SK-N-SH (cell line): ENCODE results near the gene KRTAP10-7. TPM values are rescaled to one million over a fixed set of nuclear protein-coding genes. Genes with fewer than 3 reads are reported as not detected.

Experiments
- CTCF ChIA-PET: fragments of 300-600, 350-600 bp; formaldehyde crosslinking; extraction: SDS; loops from one replicate; lab custom pipeline; 2021; lab: Yijun Ruan, JAX
- POLR2A ChIA-PET: fragments of 350-600 bp; sonication (Branson Sonifier 250); formaldehyde crosslinking; extraction: SDS; loops from one replicate; lab custom pipeline; 2020; ENCODE audit warnings: antibody characterized with exemption, inconsistent platforms; lab: Yijun Ruan, JAX
- DNase-seq: peaks from one replicate; pipeline ENCODE4 v3.0.0; 2012
- H2AFZ ChIP-seq: fragments of 200-600 bp; sonication (generic); 2 replicates; pipeline ENCODE4 v1.8.1; 2016; ENCODE audit warnings: antibody characterized with exemption, mild to moderate bottlenecking, low read depth
- H3F3A ChIP-seq: fragments of 200-600 bp; sonication (generic); replicated peaks from 2 replicates; pipeline ENCODE3; 2016; ENCODE audit warnings: antibody characterized with exemption, mild to moderate bottlenecking; ENCODE audit not compliant: insufficient read depth
- H3K27ac ChIP-seq, 2 experiments: fragments of 200-500 bp in 1 of 2; fragments of 200-600 bp in 1 of 2; sonication (Bioruptor generic) in 1 of 2; sonication (generic), shearing (Covaris generic) in 1 of 2; 2 replicates each; pipeline versions ENCODE4 v1.5.1 to v1.6.1; 2014 to 2016; ENCODE audit warnings: low read depth in 2 of 2, inconsistent platforms in 1 of 2, low read length in 1 of 2, mild to moderate bottlenecking in 1 of 2, mixed read lengths in 1 of 2
- H3K27me3 ChIP-seq: fragments of 200-600 bp; sonication (generic), shearing (Covaris generic); 2 replicates; pipeline ENCODE4 v1.6.1; 2016; ENCODE audit warnings: mixed run types; ENCODE audit not compliant: insufficient read depth
- H3K36me3 ChIP-seq, 2 experiments: fragments of 200-500 bp in 1 of 2; fragments of 200-600 bp in 1 of 2; sonication (Bioruptor generic) in 1 of 2; sonication (generic) in 1 of 2; replicated peaks in 1 of 2; 2 replicates each; pipeline versions ENCODE3 to v1.5.1; 2014 to 2016; ENCODE audit warnings: low read length in 1 of 2, mild to moderate bottlenecking in 1 of 2; ENCODE audit not compliant: insufficient read depth in 2 of 2, control insufficient read depth in 1 of 2
- H3K4me1 ChIP-seq, 2 experiments: fragments of 200-500 bp in 1 of 2; fragments of 200-600 bp in 1 of 2; sonication (Bioruptor generic) in 1 of 2; sonication (generic), shearing (Covaris generic) in 1 of 2; 2 replicates each; pipeline versions ENCODE4 v1.5.1 to v1.6.1; 2014 to 2016; ENCODE audit warnings: low read depth in 1 of 2, low read length in 1 of 2, mixed run types in 1 of 2; ENCODE audit not compliant: insufficient read depth in 2 of 2, control insufficient read depth in 1 of 2
- H3K4me2 ChIP-seq: fragments of 200-600 bp; sonication (generic), shearing (Covaris generic); 2 replicates; pipeline ENCODE4 v1.6.1; 2017; ENCODE audit warnings: mixed run types
- H3K4me3 ChIP-seq, 2 experiments: fragments of 200-500 bp in 1 of 2; fragments of 200-600 bp in 1 of 2; sonication (Bioruptor generic) in 1 of 2; sonication (generic), shearing (Covaris generic) in 1 of 2; 2 replicates each; pipeline versions ENCODE4 v1.5.1 to v1.8.1; 2014 to 2016; ENCODE audit warnings: low read depth in 2 of 2, inconsistent platforms in 1 of 2, low read length in 1 of 2, mild to moderate bottlenecking in 1 of 2, mixed read lengths in 1 of 2, moderate library complexity in 1 of 2
- H3K79me2 ChIP-seq: fragments of 200-600 bp; sonication (generic); 2 replicates; pipeline ENCODE4 v1.8.1; 2017; ENCODE audit warnings: mild to moderate bottlenecking; ENCODE audit not compliant: insufficient read depth
- H3K9ac ChIP-seq: fragments of 200-600 bp; sonication (generic); 2 replicates; pipeline ENCODE4 v1.6.1; 2017; ENCODE audit warnings: mixed run types
- H3K9me2 ChIP-seq: fragments of 200-600 bp; sonication (generic); 2 replicates; pipeline ENCODE4 v1.6.1; 2017; ENCODE audit warnings: mixed run types
- H3K9me3 ChIP-seq: fragments of 200-600 bp; sonication (generic); 2 replicates; pipeline ENCODE4 v1.6.1; 2017; ENCODE audit warnings: mixed run types, mild to moderate bottlenecking, moderate library complexity
- H4K20me1 ChIP-seq: fragments of 200-600 bp; sonication (generic); 2 replicates; pipeline ENCODE4 v1.6.1; 2017; ENCODE audit warnings: mild to moderate bottlenecking, mixed run types; ENCODE audit not compliant: insufficient read depth
- CHD2 ChIP-seq: fragments of 150-350 bp; IDR thresholded peaks from 2 replicates; pipeline ENCODE4 v1.6.1; 2018; ENCODE audit warnings: low read length; ENCODE audit not compliant: partially characterized antibody
- ELF1 ChIP-seq: IDR thresholded peaks from 2 replicates; pipeline ENCODE4 v1.4.0; 2012
- FOSL2 ChIP-seq: IDR thresholded peaks from 2 replicates; pipeline ENCODE4 v1.4.0; 2012; ENCODE audit warnings: low read depth, mild to moderate bottlenecking, moderate library complexity, borderline replicate concordance
- FOXM1 ChIP-seq: IDR thresholded peaks from 2 replicates; pipeline ENCODE4 v1.4.0; 2012; ENCODE audit warnings: low read depth, mild to moderate bottlenecking
- GABPA ChIP-seq: IDR thresholded peaks from 2 replicates; pipeline ENCODE4 v1.4.0; 2012; ENCODE audit warnings: low read depth, mild to moderate bottlenecking
- GATA2 ChIP-seq: sonication (generic); formaldehyde crosslinking; IDR thresholded peaks from 2 replicates; pipeline ENCODE4 v1.5.0; 2020; ENCODE audit warnings: mild to moderate bottlenecking, missing genetic modification reagents
- MEF2A ChIP-seq: IDR thresholded peaks from 2 replicates; pipeline ENCODE4 v1.4.0; 2012; ENCODE audit warnings: low read depth, borderline replicate concordance
- NRF1 ChIP-seq: IDR thresholded peaks from 2 replicates; pipeline ENCODE4 v1.6.1; 2012; ENCODE audit warnings: low read depth, mild to moderate bottlenecking, low read length
- RCOR1 ChIP-seq: fragments of 150-350 bp; IDR thresholded peaks from 2 replicates; pipeline ENCODE4 v1.6.1; 2017; ENCODE audit warnings: antibody characterized with exemption, low read length
- RXRA ChIP-seq: IDR thresholded peaks from 2 replicates; pipeline ENCODE4 v1.4.0; 2012; ENCODE audit warnings: low read depth, mild to moderate bottlenecking, borderline replicate concordance
- SIN3A ChIP-seq: IDR thresholded peaks from 2 replicates; pipeline ENCODE4 v1.6.1; 2012; ENCODE audit warnings: low read depth, mild to moderate bottlenecking, low read length, moderate library complexity, borderline replicate concordance
- TEAD4 ChIP-seq: IDR thresholded peaks from 2 replicates; pipeline ENCODE4 v1.4.0; 2012; ENCODE audit warnings: mild to moderate bottlenecking, borderline replicate concordance; ENCODE audit not compliant: insufficient read depth
- ZBTB33 ChIP-seq: IDR thresholded peaks from 2 replicates; pipeline ENCODE4 v1.4.0; 2012; ENCODE audit warnings: low read depth, borderline replicate concordance
- WGBS: methylation state at CpG from one replicate; pipeline ENCODE4 v1.1.6; 2017; ENCODE audit warnings: low lambda C conversion rate; 5-methylcytosine and 5-hydroxymethylcytosine counted together
- polyA plus RNA-seq, 3 experiments: library from polyadenylated mRNA; depleted of rRNA; stranded (reverse); fragments of >200 nt; gene quantifications; 2 replicates each; pipeline ENCODE4 v1.2.3, GENCODE V29; 2012
- TF ChIP-seq, protein P1 (sequence below): IDR thresholded peaks from 2 replicates; pipeline ENCODE4; 2012
- TF ChIP-seq, protein P2 (sequence below): IDR thresholded peaks from 2 replicates; pipeline ENCODE4 v1.4.0; 2012; ENCODE audit warnings: low read depth
- TF ChIP-seq, protein P3 (sequence below): fragments of 150-350 bp; IDR thresholded peaks from 2 replicates; pipeline ENCODE4 v1.6.1; 2017; ENCODE audit warnings: antibody characterized with exemption, low read length, low read depth, borderline replicate concordance
- TF ChIP-seq, protein P4 (sequence below): fragments of 150-350 bp; IDR thresholded peaks from 2 replicates; pipeline ENCODE4 v1.6.1; 2016; ENCODE audit warnings: mild to moderate bottlenecking, low read depth, low read length
- TF ChIP-seq, protein P5 (sequence below): fragments of 200-600 bp; sonication (generic); IDR thresholded peaks from 2 replicates; pipeline ENCODE4 v1.6.1; 2017; ENCODE audit warnings: antibody characterized with exemption, mild to moderate bottlenecking, moderate library complexity

The KRTAP10-7 gene
- polyA plus RNA-seq, 1 of the 3 experiments (the other 2 are of a cell fraction) = not detected

DNA sequence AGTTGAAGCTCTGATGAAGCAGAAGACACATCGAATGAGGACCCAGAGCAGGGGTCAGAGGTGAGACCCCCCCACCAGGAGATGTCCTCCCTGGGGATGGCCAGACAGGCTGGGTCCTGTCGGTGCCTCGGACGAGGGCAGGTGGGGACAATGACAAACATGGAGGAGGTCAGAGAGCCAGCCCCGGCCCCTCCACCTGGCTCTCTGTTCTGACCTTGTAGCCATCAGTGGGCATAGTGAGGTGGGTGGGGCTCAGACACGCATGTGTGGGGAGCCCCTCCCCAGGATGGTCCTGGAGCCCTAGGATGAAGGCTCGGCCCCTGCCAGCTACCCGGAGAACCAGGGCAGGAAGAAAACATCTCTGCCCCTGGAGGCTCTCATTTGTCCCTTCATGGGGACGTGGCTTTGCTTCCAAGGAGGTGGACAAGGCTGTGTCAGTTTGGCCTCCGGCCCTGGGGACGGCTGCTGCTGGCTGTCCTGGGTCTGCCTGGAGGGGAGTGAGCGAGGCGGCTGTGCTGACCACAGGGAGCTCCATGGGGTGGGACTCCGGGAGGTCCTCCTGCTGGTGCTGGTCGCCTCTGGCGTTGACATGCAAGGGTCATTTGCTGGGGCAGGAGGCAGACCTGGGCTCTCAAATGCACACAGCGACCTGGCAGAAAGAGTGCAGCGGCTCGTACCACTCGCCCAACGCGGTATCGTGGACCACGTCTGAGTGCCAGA lies 10.7 kb upstream of the KRTAP10-7 start:
- no peak overlapping the region for H3K9ac ChIP-seq
- no peaks in the 10 kb centered on the region for H3K9me3 ChIP-seq
- WGBS = 17% methylated on average over 15 of the region's 24 CpGs
- no peak for TF ChIP-seq SIN3A
- no peak for TF ChIP-seq FOSL2
- TF ChIP-seq, protein P1, sequence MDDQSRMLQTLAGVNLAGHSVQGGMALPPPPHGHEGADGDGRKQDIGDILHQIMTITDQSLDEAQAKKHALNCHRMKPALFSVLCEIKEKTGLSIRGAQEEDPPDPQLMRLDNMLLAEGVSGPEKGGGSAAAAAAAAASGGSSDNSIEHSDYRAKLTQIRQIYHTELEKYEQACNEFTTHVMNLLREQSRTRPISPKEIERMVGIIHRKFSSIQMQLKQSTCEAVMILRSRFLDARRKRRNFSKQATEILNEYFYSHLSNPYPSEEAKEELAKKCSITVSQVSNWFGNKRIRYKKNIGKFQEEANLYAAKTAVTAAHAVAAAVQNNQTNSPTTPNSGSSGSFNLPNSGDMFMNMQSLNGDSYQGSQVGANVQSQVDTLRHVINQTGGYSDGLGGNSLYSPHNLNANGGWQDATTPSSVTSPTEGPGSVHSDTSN = no peak
- no peak for TF ChIP-seq CHD2
- TF ChIP-seq, protein P2, sequence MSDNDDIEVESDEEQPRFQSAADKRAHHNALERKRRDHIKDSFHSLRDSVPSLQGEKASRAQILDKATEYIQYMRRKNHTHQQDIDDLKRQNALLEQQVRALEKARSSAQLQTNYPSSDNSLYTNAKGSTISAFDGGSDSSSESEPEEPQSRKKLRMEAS = no peak
- no peak for TF ChIP-seq NRF1
- TF ChIP-seq, protein P3, sequence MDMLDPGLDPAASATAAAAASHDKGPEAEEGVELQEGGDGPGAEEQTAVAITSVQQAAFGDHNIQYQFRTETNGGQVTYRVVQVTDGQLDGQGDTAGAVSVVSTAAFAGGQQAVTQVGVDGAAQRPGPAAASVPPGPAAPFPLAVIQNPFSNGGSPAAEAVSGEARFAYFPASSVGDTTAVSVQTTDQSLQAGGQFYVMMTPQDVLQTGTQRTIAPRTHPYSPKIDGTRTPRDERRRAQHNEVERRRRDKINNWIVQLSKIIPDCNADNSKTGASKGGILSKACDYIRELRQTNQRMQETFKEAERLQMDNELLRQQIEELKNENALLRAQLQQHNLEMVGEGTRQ = no peak
- TF ChIP-seq TEAD4 = no peak
- TF ChIP-seq RCOR1 = no peak
- TF ChIP-seq, all 33 proteins: peak for 0
- H4K20me1 ChIP-seq = no peaks in the 10 kb centered on the region
- no peak for DNase-seq
- H3K79me2 ChIP-seq = no peaks in the 10 kb centered on the region
- POLR2A ChIA-PET = no interaction called here
- H3K27me3 ChIP-seq = peaks cover 8% of the 10 kb centered on the region
- no peak overlapping the region for H2AFZ ChIP-seq
- no peaks in the 10 kb centered on the region for H3K9me2 ChIP-seq
- no peak overlapping the region for H3K27ac ChIP-seq
- H3F3A ChIP-seq = no peaks in the 10 kb centered on the region
- H3K36me3 ChIP-seq = no peaks in the 10 kb centered on the region
- CTCF ChIA-PET = interaction anchor here (0.6 kb wide), 1 partner anchor 72 kb away, joined by 3 read pairs; no protein-coding TSS in a partner anchor
- no peak overlapping the region for H3K4me2 ChIP-seq
- no peak overlapping the region for H3K4me3 ChIP-seq
- peaks cover 0 to 2% of the 10 kb centered on the region in 2 experiments; a peak in 1 of 4 replicates for H3K4me1 ChIP-seq

- H3K27ac ChIP-seq = no peak overlapping the region
- no peak for DNase-seq
- peaks cover 8% of the 10 kb centered on the region for H3K27me3 ChIP-seq
- no peak overlapping the region for H3K4me2 ChIP-seq
- no peaks in the 10 kb centered on the region for H3K36me3 ChIP-seq
- no peak overlapping the region for H3K9ac ChIP-seq
- H3K79me2 ChIP-seq = no peaks in the 10 kb centered on the region
- H4K20me1 ChIP-seq = no peaks in the 10 kb centered on the region
- ChIA-PET CTCF (no interaction called here), POLR2A (no interaction called here)
- H3K9me2 ChIP-seq = no peaks in the 10 kb centered on the region
- H3K4me3 ChIP-seq = no peak overlapping the region
- no peaks in the 10 kb centered on the region for H3F3A ChIP-seq
- no peak overlapping the region for H2AFZ ChIP-seq
- WGBS = 41% methylated on average over 4 of the region's 10 CpGs
- no peaks in the 10 kb centered on the region for H3K9me3 ChIP-seq
- peaks cover 0 to 2% of the 10 kb centered on the region in 2 experiments; a peak in 1 of 4 replicates for H3K4me1 ChIP-seq
- TF ChIP-seq, protein P4, sequence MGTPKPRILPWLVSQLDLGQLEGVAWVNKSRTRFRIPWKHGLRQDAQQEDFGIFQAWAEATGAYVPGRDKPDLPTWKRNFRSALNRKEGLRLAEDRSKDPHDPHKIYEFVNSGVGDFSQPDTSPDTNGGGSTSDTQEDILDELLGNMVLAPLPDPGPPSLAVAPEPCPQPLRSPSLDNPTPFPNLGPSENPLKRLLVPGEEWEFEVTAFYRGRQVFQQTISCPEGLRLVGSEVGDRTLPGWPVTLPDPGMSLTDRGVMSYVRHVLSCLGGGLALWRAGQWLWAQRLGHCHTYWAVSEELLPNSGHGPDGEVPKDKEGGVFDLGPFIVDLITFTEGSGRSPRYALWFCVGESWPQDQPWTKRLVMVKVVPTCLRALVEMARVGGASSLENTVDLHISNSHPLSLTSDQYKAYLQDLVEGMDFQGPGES = no peak
- no peak for TF ChIP-seq CHD2
- no peak for TF ChIP-seq MEF2A
- TF ChIP-seq, protein P2 = no peak
- no peak for TF ChIP-seq ELF1
- TF ChIP-seq ZBTB33 = no peak
- TF ChIP-seq, protein P5, sequence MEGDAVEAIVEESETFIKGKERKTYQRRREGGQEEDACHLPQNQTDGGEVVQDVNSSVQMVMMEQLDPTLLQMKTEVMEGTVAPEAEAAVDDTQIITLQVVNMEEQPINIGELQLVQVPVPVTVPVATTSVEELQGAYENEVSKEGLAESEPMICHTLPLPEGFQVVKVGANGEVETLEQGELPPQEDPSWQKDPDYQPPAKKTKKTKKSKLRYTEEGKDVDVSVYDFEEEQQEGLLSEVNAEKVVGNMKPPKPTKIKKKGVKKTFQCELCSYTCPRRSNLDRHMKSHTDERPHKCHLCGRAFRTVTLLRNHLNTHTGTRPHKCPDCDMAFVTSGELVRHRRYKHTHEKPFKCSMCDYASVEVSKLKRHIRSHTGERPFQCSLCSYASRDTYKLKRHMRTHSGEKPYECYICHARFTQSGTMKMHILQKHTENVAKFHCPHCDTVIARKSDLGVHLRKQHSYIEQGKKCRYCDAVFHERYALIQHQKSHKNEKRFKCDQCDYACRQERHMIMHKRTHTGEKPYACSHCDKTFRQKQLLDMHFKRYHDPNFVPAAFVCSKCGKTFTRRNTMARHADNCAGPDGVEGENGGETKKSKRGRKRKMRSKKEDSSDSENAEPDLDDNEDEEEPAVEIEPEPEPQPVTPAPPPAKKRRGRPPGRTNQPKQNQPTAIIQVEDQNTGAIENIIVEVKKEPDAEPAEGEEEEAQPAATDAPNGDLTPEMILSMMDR = no peak
- TF ChIP-seq GATA2 (CRISPR knock-in tag) = no peak
- no peak for TF ChIP-seq RXRA
- TF ChIP-seq, protein P3 = no peak
- TF ChIP-seq FOXM1 = no peak
- no peak for TF ChIP-seq GABPA
These were observed 10.1 kb upstream of the KRTAP10-7 start for GRCh38 chr21:44590311-44590721.
